ENCODE measurements around the gene ESRRG. TPM values are rescaled to one million over a fixed set of nuclear protein-coding genes. Genes with fewer than 3 reads are reported as not detected.

Gene ESRRG
- total and polyA plus RNA-seq, 2 donors (not counting 3 experiments of a cell fraction or from before 2014, with no cell fraction given) = not detected

- Histone ChIP-seq H3K36me3 (ENCODE audit: control insufficient read depth in 2 of 2, extremely low read depth in 1 of 2, insufficient read depth in 2 of 2, low read length in 2 of 2) (no peaks in the 10 kb centered on the region), H3K4me1 (ENCODE audit: control insufficient read depth, extremely low read depth, insufficient read depth, low read length) (no peaks in the 10 kb centered on the region), H3K4me2 (ENCODE audit: insufficient read depth, low read length) (no peak overlapping the region), H4K20me1 (replicated peaks; ENCODE audit: control insufficient read depth, extremely low read depth, insufficient read depth, low read length) (no peaks in the 10 kb centered on the region), H3K27me3 (ENCODE audit: control insufficient read depth in 2 of 2, insufficient read depth in 2 of 2, low read length in 2 of 2) (no peaks in the 10 kb centered on the region), H3K9me1 (replicated peaks; ENCODE audit: control insufficient read depth, extremely low read depth, insufficient read depth, low read length) (no peaks in the 10 kb centered on the region), H3K79me2 (ENCODE audit: control insufficient read depth, insufficient read depth, low read length) (no peaks in the 10 kb centered on the region), H3K9me3 (replicated peaks; ENCODE audit: control insufficient read depth, insufficient read depth, low read length) (no peaks in the 10 kb centered on the region), H2AFZ (ENCODE audit: low read depth, low read length) (no peak overlapping the region), H3K4me3 (replicated peaks in 1 of 3; ENCODE audit: insufficient read depth in 1 of 3, low read depth in 1 of 3, low read length in 3 of 3) (no peak overlapping the region), H3K27ac (ENCODE audit: insufficient read depth, low read depth, low read length) (no peak overlapping the region), H3K9ac (replicated peaks; ENCODE audit: extremely low read depth, insufficient read depth, low read length) (no peak overlapping the region)
- FAIRE-seq (no peak), DNase-seq (ENCODE audit: low read depth, low spot score) (no peak)
- intact Hi-C loops (cut with micrococcal nuclease) = no loop called here
- CTCF ChIA-PET = no interaction called here
- TF ChIP-seq POLR2AphosphoS5 (IDR thresholded peaks at IDR 0.05; ENCODE audit: insufficient read depth, low read depth, low read length) = no peak
- no TSS peak for BruUV-seq (replicated peaks)
- dilution Hi-C loops (cut with MboI; ENCODE audit: extremely low pct_ligation_motif_present, low sequenced_read_pairs) = no loop called here
- POLR2A ChIA-PET = no interaction called here
Observed at GRCh38 chr1:216765346-216766300, 42.4 kb upstream of the ESRRG start.

- Histone ChIP-seq H3K9ac (replicated peaks; ENCODE audit: extremely low read depth, insufficient read depth, low read length) (no peak overlapping the region), H4K20me1 (replicated peaks; ENCODE audit: control insufficient read depth, extremely low read depth, insufficient read depth, low read length) (no peaks in the 10 kb centered on the region), H3K9me3 (replicated peaks; ENCODE audit: control insufficient read depth, insufficient read depth, low read length) (peaks cover 3% of the 10 kb centered on the region), H3K27ac (ENCODE audit: insufficient read depth, low read depth, low read length) (no peak overlapping the region), H3K4me1 (ENCODE audit: control insufficient read depth, extremely low read depth, insufficient read depth, low read length) (no peaks in the 10 kb centered on the region), H3K4me3 (replicated peaks in 1 of 3; ENCODE audit: insufficient read depth in 1 of 3, low read depth in 1 of 3, low read length in 3 of 3) (no peak overlapping the region), H3K36me3 (ENCODE audit: control insufficient read depth in 2 of 2, extremely low read depth in 1 of 2, insufficient read depth in 2 of 2, low read length in 2 of 2) (no peaks in the 10 kb centered on the region), H2AFZ (ENCODE audit: low read depth, low read length) (no peak overlapping the region), H3K9me1 (replicated peaks; ENCODE audit: control insufficient read depth, extremely low read depth, insufficient read depth, low read length) (no peaks in the 10 kb centered on the region), H3K27me3 (ENCODE audit: control insufficient read depth in 2 of 2, insufficient read depth in 2 of 2, low read length in 2 of 2) (no peaks in the 10 kb centered on the region), H3K79me2 (ENCODE audit: control insufficient read depth, insufficient read depth, low read length) (no peaks in the 10 kb centered on the region), H3K4me2 (ENCODE audit: insufficient read depth, low read length) (no peak overlapping the region)
- no TSS peak for BruUV-seq (replicated peaks)
- ChIA-PET POLR2A (no interaction called here), CTCF (no interaction called here)
- FAIRE-seq = no peak
- no peak for DNase-seq (ENCODE audit: low read depth, low spot score)
- TF ChIP-seq JUN (IDR thresholded peaks at IDR 0.05; ENCODE audit: borderline replicate concordance, insufficient read depth, insufficient read length, low read depth) (no peak), POLR2AphosphoS5 (IDR thresholded peaks at IDR 0.05; ENCODE audit: insufficient read depth, low read depth, low read length) (no peak), POLR2A (IDR thresholded peaks at IDR 0.05; ENCODE audit: low read depth, low read length) (no peak), EZH2 (IDR thresholded peaks at IDR 0.05; ENCODE audit: borderline replicate concordance, low read depth, low read length, severe bottlenecking) (no peak), MAX (IDR thresholded peaks at IDR 0.05; ENCODE audit: insufficient read depth, insufficient read length) (no peak), GATA2 (IDR thresholded peaks at IDR 0.05; ENCODE audit: insufficient read depth, insufficient read length, low read depth, low read length) (no peak), FOS (IDR thresholded peaks at IDR 0.05; ENCODE audit: borderline replicate concordance, insufficient read depth, low read length) (no peak), MYC (IDR thresholded peaks at IDR 0.05; ENCODE audit: low read depth, low read length) (no peak)
- intact Hi-C loops (cut with micrococcal nuclease) (loop anchor here (10.0 kb wide), 1 partner anchor 1407 kb away; no protein-coding TSS in a partner anchor), dilution Hi-C loops (cut with MboI; ENCODE audit: extremely low pct_ligation_motif_present, low sequenced_read_pairs) (no loop called here)
Observed at GRCh38 chr1:216758161-216758560, 34.9 kb upstream of the ESRRG start.
